Muscle of leg (tissue), 11 donors: ENCODE results near the gene SPNS2. TPM values are rescaled to one million over a fixed set of nuclear protein-coding genes. Genes with fewer than 3 reads are reported as not detected.
A peak's percentile ranks its signal among the peaks of the same experiment; 100 is the strongest.

Source experiments
- DNase-seq: peaks from one replicate; pipeline ENCODE4 v3.0.0; 2013
- H3K27ac ChIP-seq: one replicate; pipeline ENCODE4 v1.5.1; 2013; ENCODE audit warnings: mild to moderate bottlenecking, low read length, control low read depth
- H3K27me3 ChIP-seq: one replicate; pipeline ENCODE4 v1.6.1; 2013; ENCODE audit warnings: low read length; ENCODE audit not compliant: control insufficient read depth, insufficient read depth
- H3K36me3 ChIP-seq: one replicate; pipeline ENCODE4 v1.6.1; 2013; ENCODE audit warnings: low read length; ENCODE audit not compliant: control insufficient read depth, insufficient read depth
- H3K4me1 ChIP-seq: one replicate; pipeline ENCODE4 v1.6.1; 2013; ENCODE audit warnings: low read length; ENCODE audit not compliant: control insufficient read depth, insufficient read depth
- H3K4me3 ChIP-seq: one replicate; pipeline ENCODE4 v1.5.1; 2013; ENCODE audit warnings: low read length, control low read depth
- H3K9me3 ChIP-seq: replicated peaks from 2 replicates; pipeline ENCODE4 v1.6.1; 2013; ENCODE audit warnings: low read depth, low read length; ENCODE audit not compliant: control insufficient read depth
- WGBS: methylation state at CpG from one replicate; pipeline ENCODE4 v1.1.5; 2013; ENCODE audit warnings: missing lambda C conversion rate; ENCODE audit not compliant: insufficient coverage; 5-methylcytosine and 5-hydroxymethylcytosine counted together
- polyA plus RNA-seq, 8 donors: library from polyadenylated mRNA; unstranded; fragments of 120-200 nt; gene quantifications; one replicate each; pipeline versions ENCODE4 v1.2.1 to v1.2.3, GENCODE V29; 2013; ENCODE audit warnings: inconsistent platforms in 1 of 8, low replicate concordance in 1 of 8; ENCODE audit not compliant: insufficient read length in 8 of 8, insufficient read depth in 1 of 8
- total RNA-seq: library from RNA; stranded (reverse); fragments of 120-200 nt; gene quantifications from one replicate; pipeline ENCODE4 v1.2.4, GENCODE V29; 2013

SPNS2 gene
- total and polyA plus RNA-seq, 9 donors: 5.0 to 9.7 (median 8.2) TPM

DNA sequence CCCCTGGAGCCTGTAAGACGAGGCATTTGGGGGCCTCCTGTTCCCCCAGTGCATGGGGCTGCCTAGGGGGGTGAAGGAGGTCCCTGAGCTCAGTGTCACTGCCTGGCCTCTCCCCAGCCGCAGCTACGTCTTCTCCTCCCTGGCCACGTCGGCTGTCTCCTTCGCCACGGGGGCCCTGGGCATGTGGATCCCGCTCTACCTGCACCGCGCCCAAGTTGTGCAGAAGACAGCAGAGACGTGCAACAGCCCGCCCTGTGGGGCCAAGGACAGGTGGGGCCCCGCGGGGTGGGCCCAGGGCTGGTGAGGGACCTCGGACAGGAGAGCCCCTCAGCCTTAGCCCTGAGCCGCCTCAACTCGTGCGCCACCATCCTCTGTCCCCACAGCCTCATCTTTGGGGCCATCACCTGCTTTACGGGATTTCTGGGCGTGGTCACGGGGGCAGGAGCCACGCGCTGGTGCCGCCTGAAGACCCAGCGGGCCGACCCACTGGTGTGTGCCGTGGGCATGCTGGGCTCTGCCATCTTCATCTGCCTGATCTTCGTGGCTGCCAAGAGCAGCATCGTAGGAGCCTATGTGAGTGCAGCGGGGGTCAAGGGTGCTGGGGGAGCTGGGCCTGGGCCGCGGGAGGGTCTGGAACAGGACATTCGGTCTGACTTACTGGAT lies 34.3 kb downstream of the SPNS2 start:
- Histone ChIP-seq H3K4me3 (no peak overlapping the region), H3K27me3 (peaks cover 9% of the 10 kb centered on the region), H3K27ac (no peak overlapping the region), H3K9me3 (no peaks in the 10 kb centered on the region), H3K36me3 (peaks cover 9% of the 10 kb centered on the region), H3K4me1 (peaks cover 63% of the 10 kb centered on the region)
- 85% methylated on average over 32 of the region's 33 CpGs for WGBS
- DNase-seq: no peak

DNA sequence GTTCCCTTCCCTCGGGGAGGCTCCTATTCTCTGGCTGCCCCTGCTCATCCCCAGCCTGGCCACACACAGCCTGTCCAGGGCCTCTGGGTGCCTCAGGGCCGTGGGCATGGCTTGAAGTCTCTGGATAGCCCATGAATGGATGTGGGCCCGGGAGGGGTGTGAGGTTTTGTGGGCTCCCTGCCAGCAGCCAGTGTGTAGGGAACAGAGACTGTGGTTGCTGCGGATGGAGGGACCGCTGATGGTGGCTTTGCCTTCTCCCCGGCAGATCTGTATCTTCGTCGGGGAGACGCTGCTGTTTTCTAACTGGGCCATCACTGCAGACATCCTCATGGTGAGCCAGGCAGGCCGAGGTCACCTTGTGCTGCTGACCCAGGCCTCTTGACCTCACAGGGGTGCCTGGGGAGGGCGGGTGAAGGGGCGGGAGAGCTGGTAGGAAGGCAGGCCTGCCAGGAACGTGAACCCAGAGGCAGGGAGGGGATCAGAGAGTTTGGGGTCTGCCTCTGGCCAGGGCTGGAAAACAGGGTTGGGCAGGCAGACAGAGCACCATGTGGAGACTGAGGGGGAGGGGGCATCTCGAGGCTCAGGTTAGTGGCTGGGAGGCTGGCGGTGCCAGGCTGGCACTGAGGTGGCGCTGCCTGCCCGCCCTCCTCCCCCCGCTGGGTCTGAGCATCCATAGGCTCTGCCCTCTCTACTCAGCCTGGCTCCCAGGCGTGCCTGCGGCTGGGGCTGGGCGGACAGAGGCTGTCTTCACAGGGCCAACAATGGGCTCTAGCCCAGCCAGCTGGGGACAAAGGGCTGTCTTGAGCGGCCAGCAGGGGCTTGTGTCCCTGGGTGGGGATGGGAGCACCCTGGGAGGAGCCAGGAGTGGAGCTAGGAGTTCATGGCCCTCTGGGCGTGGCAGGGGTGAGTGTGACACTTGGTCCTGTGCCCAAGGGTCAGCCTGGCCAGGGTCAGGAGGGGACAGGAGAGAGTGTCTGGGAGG lies 35.1 kb downstream of the SPNS2 start:
- WGBS: 57% methylated on average over 18 of the region's 23 CpGs
- peaks cover 72% of the 10 kb centered on the region for H3K4me1 ChIP-seq
- no peak for DNase-seq
- no peaks in the 10 kb centered on the region for H3K9me3 ChIP-seq
- H3K27ac ChIP-seq: peak overlapping the region; percentile 29
- H3K27me3 ChIP-seq: peaks cover 9% of the 10 kb centered on the region
- H3K4me3 ChIP-seq: no peak overlapping the region
- H3K36me3 ChIP-seq: peaks cover 17% of the 10 kb centered on the region

DNA sequence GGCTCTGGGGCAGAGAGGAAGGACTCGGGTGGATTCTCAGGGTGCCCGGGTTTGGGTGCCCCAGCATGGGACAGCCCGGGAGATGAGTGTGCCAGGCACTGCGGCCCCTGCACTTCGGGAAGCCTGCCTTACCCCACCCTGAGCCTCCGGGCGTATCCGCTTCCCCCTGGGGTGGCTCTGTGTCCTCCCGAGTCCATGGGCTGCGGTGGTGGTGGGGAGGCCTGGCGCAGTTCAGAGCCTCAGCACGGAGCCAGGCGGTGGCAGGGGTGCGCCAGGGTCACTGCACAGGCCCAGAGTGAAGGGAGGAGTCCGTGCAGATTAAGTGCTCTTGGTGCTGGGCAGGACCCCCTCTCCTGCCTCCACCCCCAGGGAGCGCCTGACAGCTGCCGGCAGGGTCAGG lies 35.8 kb downstream of the SPNS2 start:
- peaks cover 9% of the 10 kb centered on the region for H3K27me3 ChIP-seq
- no peak overlapping the region for H3K4me3 ChIP-seq
- peaks cover 24% of the 10 kb centered on the region for H3K36me3 ChIP-seq
- no peaks in the 10 kb centered on the region for H3K9me3 ChIP-seq
- H3K4me1 ChIP-seq: peaks cover 74% of the 10 kb centered on the region
- no peak for DNase-seq
- H3K27ac ChIP-seq: peak overlapping the region; percentile 29
- 77% methylated on average over 7 of the region's 17 CpGs for WGBS

DNA sequence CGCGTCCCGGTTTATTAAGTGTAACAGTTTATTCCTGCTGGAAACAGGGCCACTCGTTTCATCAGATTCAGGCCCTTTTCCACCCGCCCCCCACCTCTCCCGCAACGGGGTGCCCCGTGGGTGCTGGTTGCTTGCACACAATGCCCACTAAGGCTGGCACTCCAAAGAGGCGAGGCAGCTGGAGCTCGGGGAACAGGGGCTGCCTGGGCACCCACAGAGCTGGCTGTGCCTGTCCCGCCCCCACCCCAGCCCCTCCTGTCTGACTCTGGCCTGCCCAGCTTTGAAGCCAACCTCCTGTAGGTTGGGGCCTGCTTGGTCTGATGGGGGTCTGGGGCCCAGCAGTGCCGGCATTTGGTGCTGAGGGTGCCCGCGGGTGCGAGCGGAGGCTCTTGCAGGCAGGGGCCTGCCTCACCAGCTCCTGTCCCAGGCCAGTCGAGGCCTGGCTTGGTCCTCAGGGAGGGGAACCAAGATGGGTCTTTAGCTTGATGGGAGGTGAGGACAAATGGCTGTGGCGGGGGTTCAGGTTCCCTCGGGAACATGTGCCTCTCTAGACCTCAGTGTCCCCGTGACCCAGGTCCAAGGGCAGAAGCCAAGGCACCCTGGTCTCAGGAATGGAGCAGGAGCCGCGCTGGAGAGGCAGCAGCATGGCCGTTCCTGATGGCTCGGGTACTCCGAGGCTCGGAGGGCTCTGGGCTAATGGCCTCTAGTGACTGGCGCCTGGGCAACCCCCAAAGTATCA lies 36.4 kb downstream of the SPNS2 start:
- no peak for DNase-seq
- H3K27ac ChIP-seq: no peak overlapping the region
- peaks cover 9% of the 10 kb centered on the region for H3K27me3 ChIP-seq
- no peaks in the 10 kb centered on the region for H3K9me3 ChIP-seq
- 62% methylated on average over 23 of the region's 27 CpGs for WGBS
- peaks cover 72% of the 10 kb centered on the region for H3K4me1 ChIP-seq
- H3K36me3 ChIP-seq: peaks cover 30% of the 10 kb centered on the region
- no peak overlapping the region for H3K4me3 ChIP-seq

DNA sequence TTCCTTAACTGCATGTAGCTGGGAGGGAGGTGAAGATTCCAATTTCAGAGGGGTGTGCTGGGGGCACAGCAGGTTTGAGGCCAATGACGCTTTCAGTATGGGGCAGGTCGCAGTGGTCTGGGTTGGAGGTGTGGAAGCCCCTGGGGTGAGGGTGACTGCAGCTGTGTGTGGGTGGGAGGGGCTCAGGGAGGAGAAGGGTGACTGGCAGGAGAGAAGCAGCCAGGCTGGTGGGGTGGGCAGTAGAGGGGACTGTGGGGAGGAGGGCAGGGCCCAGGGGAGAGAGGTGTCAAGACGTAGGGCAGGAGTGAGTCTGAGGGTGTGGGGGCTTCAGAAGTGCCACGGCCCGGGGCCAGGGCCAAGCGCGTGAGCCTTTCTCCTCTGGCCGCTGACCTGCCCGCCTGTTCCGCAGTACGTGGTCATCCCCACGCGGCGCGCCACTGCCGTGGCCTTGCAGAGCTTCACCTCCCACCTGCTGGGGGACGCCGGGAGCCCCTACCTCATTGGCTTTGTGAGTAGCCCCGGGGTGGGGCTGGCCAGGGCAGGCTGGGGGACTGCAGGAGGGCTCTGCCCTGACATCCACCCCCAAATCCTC lies 37.1 kb downstream of the SPNS2 start:
- no peak overlapping the region for H3K27ac ChIP-seq
- H3K4me3 ChIP-seq: no peak overlapping the region
- peaks cover 70% of the 10 kb centered on the region for H3K4me1 ChIP-seq
- H3K27me3 ChIP-seq: peaks cover 9% of the 10 kb centered on the region
- WGBS: 13% methylated on average over 19 of the region's 19 CpGs
- no peaks in the 10 kb centered on the region for H3K9me3 ChIP-seq
- no peak for DNase-seq
- peaks cover 36% of the 10 kb centered on the region for H3K36me3 ChIP-seq

DNA sequence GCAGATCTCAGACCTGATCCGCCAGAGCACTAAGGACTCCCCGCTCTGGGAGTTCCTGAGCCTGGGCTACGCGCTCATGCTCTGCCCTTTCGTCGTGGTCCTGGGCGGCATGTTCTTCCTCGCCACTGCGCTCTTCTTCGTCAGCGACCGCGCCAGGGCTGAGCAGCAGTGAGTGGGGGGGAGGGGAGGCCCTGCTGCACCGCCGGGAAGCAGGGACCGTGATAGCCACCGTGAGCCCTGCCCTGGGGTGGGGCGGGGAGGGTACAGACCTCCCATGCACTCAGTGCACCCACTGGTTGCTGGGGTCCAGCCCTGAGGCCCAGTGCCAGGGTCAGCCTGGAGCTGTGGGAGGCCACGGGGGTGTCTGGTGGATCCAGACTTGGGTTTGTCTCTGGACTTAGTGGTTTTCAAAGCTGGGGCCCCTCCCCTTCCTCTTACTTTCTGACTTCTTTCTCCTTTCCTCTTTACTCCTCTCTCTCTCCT lies 37.6 kb downstream of the SPNS2 start:
- Histone ChIP-seq H3K27me3 (peaks cover 8% of the 10 kb centered on the region), H3K9me3 (no peaks in the 10 kb centered on the region), H3K36me3 (peaks cover 41% of the 10 kb centered on the region), H3K4me3 (no peak overlapping the region), H3K27ac (peak overlapping the region; percentile 59), H3K4me1 (peaks cover 66% of the 10 kb centered on the region)
- 11% methylated on average over 17 of the region's 19 CpGs for WGBS
- DNase-seq: no peak

DNA sequence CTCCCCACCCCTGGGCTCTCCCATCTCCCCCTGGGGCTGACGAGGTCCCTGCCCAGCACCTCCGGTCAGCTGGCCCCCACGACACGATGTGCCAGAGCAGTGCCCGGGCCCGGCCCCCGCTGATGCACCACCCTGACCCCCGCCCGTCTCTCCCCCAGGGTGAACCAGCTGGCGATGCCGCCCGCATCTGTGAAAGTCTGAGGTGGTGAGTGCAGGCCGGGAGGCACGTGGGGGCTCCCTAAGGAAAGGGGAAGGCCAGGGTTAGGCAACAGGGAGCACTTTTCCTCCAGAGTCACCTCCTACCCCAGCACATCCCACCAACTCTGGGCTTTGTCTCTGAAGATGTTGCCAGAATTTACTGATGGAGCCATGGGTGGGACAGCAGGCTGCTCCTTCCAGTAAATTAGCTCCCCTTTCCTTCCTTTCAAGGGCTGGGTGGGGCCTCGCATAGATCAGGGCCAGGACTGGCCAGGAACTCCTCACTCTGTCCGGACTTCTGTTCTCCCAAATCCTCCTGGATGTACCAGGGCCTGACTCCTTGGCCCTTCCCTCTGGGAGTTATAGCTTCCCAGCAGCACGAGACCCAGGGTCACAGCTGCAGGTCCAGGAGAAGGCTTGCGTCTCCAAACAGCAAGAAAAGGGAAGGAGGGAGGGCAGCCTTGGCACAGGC lies 38.2 kb downstream of the SPNS2 start:
- peaks cover 47% of the 10 kb centered on the region for H3K36me3 ChIP-seq
- H3K4me3 ChIP-seq: no peak overlapping the region
- peaks cover 7% of the 10 kb centered on the region for H3K27me3 ChIP-seq
- H3K9me3 ChIP-seq: no peaks in the 10 kb centered on the region
- peak overlapping the region; percentile 59 for H3K27ac ChIP-seq
- peak; percentile 62 for DNase-seq
- peaks cover 61% of the 10 kb centered on the region for H3K4me1 ChIP-seq
- 15% methylated on average over 5 of the region's 18 CpGs for WGBS

DNA sequence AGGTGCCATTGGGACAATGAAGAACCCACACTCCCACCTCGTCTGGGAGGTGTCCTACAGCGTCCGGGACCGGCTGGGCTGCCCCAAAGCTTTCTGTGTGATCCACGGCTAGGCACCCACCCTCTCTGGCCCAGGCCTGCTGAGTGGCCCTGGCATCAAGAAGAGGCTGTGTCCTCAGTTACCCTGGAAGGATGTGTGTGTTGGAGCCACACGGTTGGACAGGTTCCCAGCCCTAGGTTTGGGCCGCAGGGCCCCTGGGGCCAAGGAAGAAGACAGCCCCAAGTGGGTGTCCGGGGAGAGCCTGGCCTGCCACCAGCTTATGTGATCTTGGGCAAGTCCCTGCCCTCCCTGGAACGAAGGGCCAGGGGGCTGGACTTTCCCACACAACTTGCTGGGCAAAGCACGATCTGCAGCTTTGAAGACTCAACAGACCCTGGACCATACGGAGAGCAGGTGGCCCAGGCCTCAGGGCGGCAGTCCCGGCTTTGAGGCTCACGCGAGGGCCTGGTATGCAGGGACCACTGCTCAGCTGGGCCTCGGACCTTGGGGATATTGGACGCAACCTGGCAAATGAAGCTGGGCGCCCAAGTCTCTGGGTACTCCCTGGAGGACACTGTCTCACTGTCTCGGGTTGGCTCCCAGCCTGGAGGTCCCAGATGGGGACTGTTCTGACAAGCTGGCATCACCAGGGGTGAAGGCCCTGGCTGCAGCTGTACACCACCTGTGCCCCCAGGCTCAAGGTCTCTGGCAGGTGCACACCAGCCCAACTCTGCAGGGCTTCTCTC lies 39.0 kb downstream of the SPNS2 start:
- peaks cover 59% of the 10 kb centered on the region for H3K4me1 ChIP-seq
- H3K4me3 ChIP-seq: no peak overlapping the region
- H3K27ac ChIP-seq: peak overlapping the region; percentile 59
- H3K27me3 ChIP-seq: peaks cover 7% of the 10 kb centered on the region
- no peaks in the 10 kb centered on the region for H3K9me3 ChIP-seq
- H3K36me3 ChIP-seq: peaks cover 54% of the 10 kb centered on the region
- DNase-seq: no peak
- WGBS: 67% methylated on average over 19 of the region's 19 CpGs
